Ishikawa (cell line): ENCODE measurements around the gene KIF17.

Source experiments
- CREB1 ChIP-seq: IDR thresholded peaks from 2 replicates; pipeline ENCODE4 v1.6.1; 2012; ENCODE audit warnings: low read depth
- EGR1 ChIP-seq: IDR thresholded peaks from 2 replicates; pipeline ENCODE4 v1.6.1; 2012
- EP300 ChIP-seq: IDR thresholded peaks from 2 replicates; pipeline ENCODE4 v1.6.1; 2012; ENCODE audit warnings: borderline replicate concordance
- MAX ChIP-seq: IDR thresholded peaks from 2 replicates; pipeline ENCODE4 v1.6.1; 2012
- REST ChIP-seq: IDR thresholded peaks from 2 replicates; pipeline ENCODE4 v1.6.1; 2012; ENCODE audit warnings: low read depth, mild to moderate bottlenecking
- TAF1 ChIP-seq: IDR thresholded peaks from 2 replicates; pipeline ENCODE4 v1.6.1; 2012; ENCODE audit warnings: low read depth, mild to moderate bottlenecking
- TCF12 ChIP-seq: IDR thresholded peaks from 2 replicates; pipeline ENCODE4 v1.6.1; 2012; ENCODE audit warnings: low read depth
- YY1 ChIP-seq: IDR thresholded peaks from 2 replicates; pipeline ENCODE4 v1.6.1; 2012; ENCODE audit warnings: low read depth

GRCh38 chr1:20719261-20719660 is 1.5 kb upstream of the KIF17 start:
- TF ChIP-seq EGR1 (no peak), YY1 (no peak), REST (no peak), MAX (no peak), EP300 (no peak), CREB1 (no peak), TCF12 (no peak), TAF1 (no peak)
